Body of pancreas (tissue), 4 donors: Measurements from ENCODE around the gene NTMT2. TPM values are rescaled to one million over a fixed set of nuclear protein-coding genes. Genes with fewer than 3 reads are reported as not detected.

Experiments
- ATAC-seq: fragments of 150-250 bp; one replicate; pipeline ENCODE4 v1.9.1; 2016
- DNase-seq, 4 donors: peaks; one replicate each; pipeline ENCODE4 v3.0.0-alpha.2; 2019
- H3K27ac ChIP-seq, 4 donors: fragments of 200-600 bp; sonication (generic); 1 replicate in 3 of 4; 2 replicates in 1 of 4; pipeline versions ENCODE4 v1.5.1 to v1.6.1; 2016 to 2019; ENCODE audit warnings: mild to moderate bottlenecking in 1 of 4, mixed read lengths in 1 of 4, moderate library complexity in 1 of 4
- H3K27me3 ChIP-seq, 2 donors: fragments of 200-600 bp; sonication (generic); one replicate each; pipeline ENCODE4 v1.6.0; 2016; ENCODE audit warnings: mild to moderate bottlenecking in 1 of 2
- H3K36me3 ChIP-seq, 2 donors: fragments of 200-600 bp; sonication (generic); replicated peaks in 1 of 2; 2 replicates each; pipeline ENCODE4 v1.5.1; 2016; ENCODE audit warnings: low read depth in 2 of 2; ENCODE audit not compliant: insufficient read depth in 1 of 2
- H3K4me1 ChIP-seq: fragments of 200-600 bp; sonication (generic); one replicate; pipeline ENCODE4 v1.6.0; 2016
- H3K4me3 ChIP-seq, 2 donors: fragments of 200-600 bp; sonication (generic); 1 replicate in 1 of 2; 2 replicates in 1 of 2; pipeline ENCODE4 v1.5.1; 2016 to 2019
- H3K9me3 ChIP-seq, 3 donors: fragments of 200-600 bp; sonication (generic); 1 replicate in 2 of 3; 2 replicates in 1 of 3; pipeline ENCODE4 v1.5.1; 2016
- POLR2A ChIP-seq, 3 donors: fragments of 450-650 bp; IDR thresholded peaks; one replicate each; pipeline ENCODE4 v1.6.1; 2016; ENCODE audit warnings: antibody characterized with exemption in 3 of 3, mild to moderate bottlenecking in 2 of 3
- WGBS, 2 donors: methylation state at CpG; one replicate each; pipeline ENCODE4 v1.1.5; 2017; 5-methylcytosine and 5-hydroxymethylcytosine counted together
- intact Hi-C: fragments of 100-400 bp; cut with DNase I; formaldehyde crosslinking; loops from one replicate; pipeline ENCODE4 v1.15.1; 2023
- microRNA-seq, 2 donors: library from miRNA; unstranded; fragments of <30 nt; microRNA quantifications; one replicate each; pipeline ENCODE4, GENCODE V29; 2016; ENCODE audit warnings: borderline number of aligned reads in 2 of 2, borderline replicate concordance in 2 of 2
- small RNA-seq: library from RNA; depleted of rRNA; stranded (forward); fragments of <200 nt; gene quantifications from one replicate; pipeline ENCODE3, GENCODE V24; 2016
- total RNA-seq, 2 donors: library from RNA; depleted of rRNA; stranded (reverse); fragments of >200 nt; gene quantifications; one replicate each; pipeline ENCODE4 v1.1.0, GENCODE V29; 2016
- TF ChIP-seq, protein P1 (sequence below), 7 experiments: fragments of 450-650 bp in 4 of 7; fragments of 200-600 bp in 3 of 7; sonication (generic) in 3 of 7; IDR thresholded peaks; one replicate each; pipeline ENCODE4 v1.5.1; 2016 to 2019; ENCODE audit warnings: antibody characterized with exemption in 7 of 7

The NTMT2 gene
- total RNA-seq, 2 donors from 2014 or later = not detected

GRCh38 chr1:170217517-170218256, 71.9 kb downstream of the NTMT2 start:
- ATAC-seq = no peak
- intact Hi-C loops = no loop called here
- Histone ChIP-seq H3K4me1 (no peaks in the 10 kb centered on the region), H3K9me3 (no peaks in the 10 kb centered on the region), H3K36me3 (no peaks in the 10 kb centered on the region), H3K27me3 (no peaks in the 10 kb centered on the region), H3K4me3 (no peak overlapping the region), H3K27ac (no peak overlapping the region)
- 61 to 70% methylated on average over 5 of the region's 5 CpGs for WGBS, 2 donors
- TF ChIP-seq, protein P1, sequence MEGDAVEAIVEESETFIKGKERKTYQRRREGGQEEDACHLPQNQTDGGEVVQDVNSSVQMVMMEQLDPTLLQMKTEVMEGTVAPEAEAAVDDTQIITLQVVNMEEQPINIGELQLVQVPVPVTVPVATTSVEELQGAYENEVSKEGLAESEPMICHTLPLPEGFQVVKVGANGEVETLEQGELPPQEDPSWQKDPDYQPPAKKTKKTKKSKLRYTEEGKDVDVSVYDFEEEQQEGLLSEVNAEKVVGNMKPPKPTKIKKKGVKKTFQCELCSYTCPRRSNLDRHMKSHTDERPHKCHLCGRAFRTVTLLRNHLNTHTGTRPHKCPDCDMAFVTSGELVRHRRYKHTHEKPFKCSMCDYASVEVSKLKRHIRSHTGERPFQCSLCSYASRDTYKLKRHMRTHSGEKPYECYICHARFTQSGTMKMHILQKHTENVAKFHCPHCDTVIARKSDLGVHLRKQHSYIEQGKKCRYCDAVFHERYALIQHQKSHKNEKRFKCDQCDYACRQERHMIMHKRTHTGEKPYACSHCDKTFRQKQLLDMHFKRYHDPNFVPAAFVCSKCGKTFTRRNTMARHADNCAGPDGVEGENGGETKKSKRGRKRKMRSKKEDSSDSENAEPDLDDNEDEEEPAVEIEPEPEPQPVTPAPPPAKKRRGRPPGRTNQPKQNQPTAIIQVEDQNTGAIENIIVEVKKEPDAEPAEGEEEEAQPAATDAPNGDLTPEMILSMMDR (IDR thresholded peaks at IDR 0.05) = no peak
- no peak for TF ChIP-seq POLR2A (IDR thresholded peaks at IDR 0.05)
- DNase-seq = no peak

GRCh38 chr1:170218257-170218650, 72.5 kb downstream of the NTMT2 start:
- no peak for DNase-seq
- no peaks in the 10 kb centered on the region for H3K4me1 ChIP-seq
- H3K27me3 ChIP-seq = no peaks in the 10 kb centered on the region
- H3K4me3 ChIP-seq = no peak overlapping the region
- TF ChIP-seq POLR2A (IDR thresholded peaks at IDR 0.05) = no peak
- TF ChIP-seq, protein P1 (IDR thresholded peaks at IDR 0.05) = no peak
- no peak overlapping the region for H3K27ac ChIP-seq
- ATAC-seq = no peak
- WGBS, 2 donors = 51 to 77% methylated on average over 4 of the region's 4 CpGs
- no peaks in the 10 kb centered on the region for H3K36me3 ChIP-seq
- H3K9me3 ChIP-seq = no peaks in the 10 kb centered on the region
- intact Hi-C loops = no loop called here

Small RNA genes within 50 kb of the gene (microRNA-seq; reads per million reads assigned to microRNA genes)
- gene MIR3119-1 (0 reads per million in 2 donors), gene MIR3119-2 (0 reads per million in 2 donors)

Small RNA genes within 50 kb of the gene (small RNA-seq; reads per million reads assigned to genes)
- not detected for gene MIR3119-2

Other genes with a start within 250 kb of the NTMT2 start
- gene KIFAP3, start 71.3 kb upstream of the NTMT2 start, total RNA-seq = 10 to 100 TPM in 1 of 2 donors, 1 to 10 TPM in 1; 9.6 to 16.9 TPM